Epidermal melanocyte (primary cell): ENCODE data around the gene ADAMTS4.

Experiments
- DNase-seq: peaks from one replicate; pipeline ENCODE4 v3.0.0; 2011; ENCODE audit warnings: low spot score; ENCODE audit not compliant: insufficient read length

ADAMTS4 gene

DNA sequence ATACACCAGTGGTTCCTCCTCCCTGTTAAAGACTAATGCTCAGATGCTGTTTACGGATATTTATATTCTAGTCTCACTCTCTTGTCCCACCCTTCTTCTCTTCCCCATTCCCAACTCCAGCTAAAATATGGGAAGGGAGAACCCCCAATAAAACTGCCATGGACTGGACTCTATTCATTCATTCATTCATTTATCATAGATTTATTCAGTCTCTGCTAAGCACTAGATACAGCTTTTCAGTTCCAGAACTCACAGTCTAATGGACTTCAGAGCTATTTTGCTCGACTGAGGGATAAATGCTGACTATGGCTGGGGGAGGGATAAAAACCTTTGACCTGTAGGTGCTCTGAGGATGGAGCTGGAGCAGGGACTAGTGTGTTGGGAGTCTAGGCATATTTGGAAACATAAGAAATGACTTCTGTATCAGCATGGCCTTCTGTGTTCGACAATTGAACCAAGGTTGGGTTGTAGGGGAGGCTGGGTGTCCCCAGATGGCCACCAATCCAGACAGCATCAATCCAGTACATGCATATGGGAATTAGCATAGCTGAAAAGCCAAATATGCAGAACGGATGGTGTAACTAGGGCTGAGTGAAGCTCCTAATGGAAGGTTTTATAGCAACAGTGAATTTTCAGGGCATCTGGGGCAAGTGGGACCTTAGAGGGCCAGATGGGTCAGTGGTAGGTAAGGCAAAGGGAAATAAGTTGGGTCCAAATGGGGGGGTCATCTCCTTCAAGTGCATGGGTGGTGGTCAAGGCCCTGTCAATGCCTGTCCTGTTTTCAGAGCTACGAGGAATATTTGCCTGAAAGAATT is 20.4 kb upstream of the ADAMTS4 start:
- DNase-seq = no peak

DNA sequence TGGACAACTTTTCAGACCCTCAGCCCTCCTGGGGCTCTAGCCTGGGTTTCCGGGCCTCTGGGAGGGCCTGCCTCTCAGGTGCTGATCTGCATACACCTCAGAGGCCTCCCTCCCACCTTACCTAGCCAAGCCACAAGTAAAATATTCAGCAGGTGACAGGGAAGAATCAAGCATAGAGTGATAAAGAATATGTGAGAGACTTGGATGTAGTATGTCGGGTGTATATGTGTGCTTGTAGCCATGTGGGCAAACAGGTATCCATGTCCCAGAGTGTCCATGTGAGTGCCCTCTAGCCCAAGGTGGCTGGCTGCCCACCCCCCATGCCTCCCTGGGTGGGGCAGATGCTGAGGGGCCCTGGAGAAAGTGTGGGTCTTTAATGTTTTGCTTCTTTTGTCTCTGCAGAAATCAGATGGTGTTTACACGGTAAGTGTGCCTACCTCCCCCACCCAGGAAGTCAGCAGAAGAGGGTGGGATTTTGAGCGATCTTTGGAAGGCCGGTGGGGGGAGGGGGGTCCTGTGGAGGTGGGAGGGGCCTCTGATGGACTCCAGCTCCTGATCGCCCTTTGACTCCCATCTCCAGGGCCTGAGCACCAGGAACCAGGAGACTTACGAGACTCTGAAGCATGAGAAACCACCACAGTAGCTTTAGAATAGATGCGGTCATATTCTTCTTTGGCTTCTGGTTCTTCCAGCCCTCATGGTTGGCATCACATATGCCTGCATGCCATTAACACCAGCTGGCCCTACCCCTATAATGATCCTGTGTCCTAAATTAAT is 19.6 kb upstream of the ADAMTS4 start:
- no peak for DNase-seq

DNA sequence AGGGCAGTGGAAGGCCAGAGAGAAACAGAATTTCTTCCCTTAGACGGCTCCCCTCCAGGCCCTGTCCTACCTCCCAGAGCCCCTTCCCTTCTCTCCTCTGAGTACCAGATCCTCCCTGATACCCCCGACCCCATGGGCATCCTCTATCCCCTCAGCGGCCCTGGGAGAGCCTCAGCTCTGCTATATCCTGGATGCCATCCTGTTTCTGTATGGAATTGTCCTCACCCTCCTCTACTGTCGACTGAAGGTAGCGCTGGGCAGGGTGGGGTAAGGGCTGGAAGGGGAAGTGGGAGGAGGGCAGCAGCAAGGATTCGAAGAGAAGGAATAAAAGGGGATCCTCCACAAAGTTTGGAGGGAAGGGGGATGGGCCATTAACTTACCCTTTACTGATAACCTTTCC is 19.0 kb upstream of the ADAMTS4 start:
- DNase-seq = no peak

DNA sequence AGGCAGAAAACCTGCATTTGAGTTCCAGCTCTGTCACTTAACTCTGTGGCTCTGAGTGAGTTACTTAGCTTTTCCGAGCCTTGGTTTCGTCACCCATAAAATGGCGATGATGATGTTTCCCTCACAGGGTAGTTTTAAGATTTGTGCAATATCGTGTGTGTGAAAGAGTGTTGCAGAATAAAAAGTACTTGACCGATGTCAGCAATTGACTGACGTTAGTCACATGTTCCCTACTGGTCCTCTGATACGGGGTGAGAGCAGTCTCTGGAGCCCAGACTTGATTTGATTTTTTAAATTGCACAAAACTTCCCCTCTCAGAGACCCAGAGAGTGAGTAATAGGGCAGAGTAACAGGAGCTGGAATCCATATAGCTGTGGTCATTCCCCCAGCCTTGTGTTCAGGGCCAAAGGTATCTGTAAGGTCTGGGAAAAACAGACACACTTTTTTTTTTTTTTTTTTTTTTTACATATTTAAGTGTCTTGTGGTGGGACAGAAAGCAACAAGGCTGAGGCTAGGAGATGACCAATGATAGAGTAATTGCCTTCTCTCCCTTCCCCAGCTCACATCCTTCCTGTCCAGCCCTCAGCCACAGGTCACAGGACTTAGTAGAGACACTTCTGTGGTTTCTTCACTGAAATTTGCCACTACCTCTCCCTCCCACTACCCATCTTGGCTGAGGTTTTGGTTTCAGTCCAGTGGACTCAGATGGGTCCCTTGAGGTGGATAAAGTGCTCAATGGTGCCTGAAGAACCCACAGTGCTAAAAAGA is 18.3 kb upstream of the ADAMTS4 start:
- DNase-seq = no peak

DNA sequence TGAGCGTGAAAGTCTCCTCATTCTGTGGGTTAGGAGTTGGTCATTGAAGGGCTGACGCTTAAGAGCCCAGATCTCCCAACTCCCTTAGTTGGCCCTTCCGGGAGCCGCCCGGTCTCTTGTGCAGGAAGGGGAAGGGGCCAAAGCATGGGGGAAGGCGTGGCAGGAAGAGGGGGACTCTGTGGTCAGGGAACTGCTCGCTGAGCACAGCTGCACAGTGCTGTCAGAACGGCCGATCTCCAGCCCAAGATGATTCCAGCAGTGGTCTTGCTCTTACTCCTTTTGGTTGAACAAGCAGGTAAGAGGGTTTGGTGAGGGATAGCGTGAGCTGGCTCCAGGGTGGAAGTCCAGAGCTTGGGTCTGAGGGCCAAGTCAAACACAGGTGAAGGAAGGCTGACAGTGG is 16.2 kb upstream of the ADAMTS4 start, which contains the start of gene FCER1G:
TSS of gene FCER1G (plus strand) at position 220 of the 400 bp plus-strand sequence. CDS start at position 247, 27 bp downstream.
- no peak for DNase-seq

DNA sequence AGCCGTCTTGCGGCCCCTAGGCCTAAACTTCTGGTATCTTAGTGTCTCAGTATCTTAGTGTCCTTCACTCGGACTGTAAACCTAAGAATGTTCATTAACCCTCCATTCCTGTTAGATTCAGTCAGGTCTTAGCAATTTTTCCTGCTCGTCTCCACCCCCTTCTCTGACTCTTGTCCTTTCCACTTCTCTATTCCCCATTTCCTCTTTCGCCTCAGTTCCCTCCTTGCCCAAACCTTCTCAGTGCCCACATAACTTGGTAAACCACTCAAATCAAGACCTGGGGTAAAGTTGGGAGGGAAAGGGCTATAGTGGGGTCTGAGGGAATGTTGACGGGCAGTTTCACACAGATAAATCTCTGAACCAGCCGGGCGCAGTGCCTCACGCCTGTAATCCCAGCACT is 15.5 kb upstream of the ADAMTS4 start:
- DNase-seq = no peak

DNA sequence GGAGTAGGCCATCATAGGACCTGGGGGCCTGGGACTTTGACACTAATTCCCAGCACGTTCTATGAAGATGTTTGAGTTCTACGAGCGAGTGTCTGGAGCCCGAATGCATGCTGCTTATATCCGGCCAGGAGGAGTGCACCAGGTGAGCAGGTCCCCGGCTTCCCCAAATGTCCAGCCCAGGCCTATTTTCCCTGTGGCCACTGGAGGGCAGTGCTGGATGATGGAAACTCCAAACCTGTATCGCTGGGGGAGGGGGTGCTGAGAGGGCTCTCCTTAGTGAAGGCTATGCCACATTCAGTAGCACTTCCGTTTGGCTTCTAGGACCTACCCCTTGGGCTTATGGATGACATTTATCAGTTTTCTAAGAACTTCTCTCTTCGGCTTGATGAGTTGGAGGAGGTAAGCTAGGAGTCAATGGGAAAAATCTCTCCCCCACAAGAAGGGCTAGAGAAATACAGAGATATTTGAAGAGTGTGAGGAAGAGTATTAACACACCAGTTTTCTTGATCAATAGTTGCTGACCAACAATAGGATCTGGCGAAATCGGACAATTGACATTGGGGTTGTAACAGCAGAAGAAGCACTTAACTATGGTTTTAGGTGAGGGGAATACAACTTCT is 11.0 kb upstream of the ADAMTS4 start:
- peak; percentile 65 for DNase-seq

DNA sequence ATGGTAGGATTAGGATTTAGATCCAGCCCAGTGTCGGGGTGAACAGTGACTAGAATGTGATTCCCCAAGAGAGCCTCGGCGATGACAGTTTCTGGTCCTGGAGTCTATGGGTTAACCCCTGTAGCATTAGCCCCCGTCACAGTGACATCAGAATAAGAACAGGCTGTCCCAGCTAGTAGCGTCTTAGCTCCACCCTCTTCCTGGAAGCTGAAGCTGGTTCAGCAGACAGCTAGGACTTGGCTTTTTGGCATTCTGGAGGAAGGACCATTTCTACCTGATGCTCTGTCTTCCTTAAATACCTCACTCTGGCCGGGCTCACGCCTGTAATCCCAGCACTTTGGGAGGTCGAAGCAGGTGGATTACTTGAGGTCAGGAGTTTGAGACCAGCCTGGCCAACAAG is 8.3 kb upstream of the ADAMTS4 start:
- DNase-seq = no peak

DNA sequence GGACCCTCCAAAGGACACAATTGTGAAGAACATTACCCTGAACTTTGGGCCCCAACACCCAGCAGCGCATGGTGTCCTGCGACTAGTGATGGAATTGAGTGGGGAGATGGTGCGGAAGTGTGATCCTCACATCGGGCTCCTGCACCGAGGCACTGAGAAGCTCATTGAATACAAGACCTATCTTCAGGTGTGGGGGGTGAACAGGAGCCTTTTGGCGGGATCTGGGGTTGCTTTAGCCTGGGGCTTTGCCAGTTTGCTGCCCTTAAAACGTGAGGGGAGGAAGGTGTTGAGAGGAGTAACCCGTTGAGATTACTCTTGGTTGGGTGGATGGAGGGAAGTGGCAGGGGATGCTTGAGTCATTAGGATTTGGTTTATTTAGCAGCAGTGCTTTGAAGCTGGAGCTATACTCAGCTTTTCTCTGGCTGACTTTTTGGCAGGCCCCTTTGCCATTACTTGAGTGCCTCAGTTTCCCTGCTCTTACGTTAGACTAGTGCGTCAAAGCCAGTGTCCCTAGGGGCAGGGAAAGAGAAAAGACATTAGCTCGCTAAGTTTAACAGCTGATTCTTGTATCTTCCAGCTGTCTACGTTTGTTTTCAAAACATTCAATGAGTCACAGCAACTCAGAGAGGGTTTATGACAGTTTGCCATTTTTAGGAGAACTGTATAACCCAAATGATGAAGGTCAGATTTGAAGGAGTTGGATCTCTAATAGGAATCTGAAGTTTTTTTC is 7.7 kb upstream of the ADAMTS4 start:
- DNase-seq = no peak

DNA sequence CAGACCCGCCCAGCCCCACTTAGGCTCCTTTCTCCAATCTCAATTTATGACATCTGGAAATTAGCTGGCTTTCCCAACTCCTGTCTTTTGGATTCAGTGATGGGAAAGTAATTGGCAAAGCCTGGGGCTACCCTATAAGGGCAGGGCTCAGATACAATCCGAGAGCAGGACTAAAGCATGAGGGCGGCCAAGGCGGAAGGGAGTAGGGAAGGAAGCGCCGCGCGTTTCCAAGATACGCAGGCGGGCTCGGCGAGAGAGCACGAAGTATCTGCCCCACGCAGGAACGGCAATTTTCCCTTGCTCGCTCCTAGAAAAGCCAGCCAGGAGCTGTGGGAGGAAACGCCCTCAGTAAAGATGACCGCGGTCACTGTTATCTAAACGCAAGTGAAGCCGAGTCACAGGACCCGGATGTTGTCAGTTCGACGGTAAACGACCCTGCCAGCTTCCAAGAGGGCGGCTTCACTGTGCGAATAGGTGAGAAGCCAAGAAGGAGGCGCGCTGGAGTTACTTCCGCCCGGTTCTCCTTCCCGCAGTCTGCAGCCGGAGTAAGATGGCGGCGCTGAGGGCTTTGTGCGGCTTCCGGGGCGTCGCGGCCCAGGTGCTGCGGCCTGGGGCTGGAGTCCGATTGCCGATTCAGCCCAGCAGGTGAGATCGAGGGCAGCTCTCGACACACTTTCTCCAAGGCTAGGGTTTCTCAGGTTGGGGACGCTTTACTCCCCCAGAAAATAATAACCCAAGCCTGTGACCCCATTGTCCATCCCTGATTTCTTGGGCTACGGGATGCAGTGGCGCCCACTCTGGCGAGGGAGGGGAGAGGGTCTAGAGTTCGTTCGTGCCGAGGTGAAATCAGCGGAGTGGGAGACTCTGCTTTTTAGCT is 3.2 kb upstream of the ADAMTS4 start, which contains the start of gene NDUFS2:
TSS of gene NDUFS2 (plus strand) at position 532 of the 877 bp plus-strand sequence. CDS start at position 551, 19 bp downstream.
- DNase-seq = peak; percentile 89

DNA sequence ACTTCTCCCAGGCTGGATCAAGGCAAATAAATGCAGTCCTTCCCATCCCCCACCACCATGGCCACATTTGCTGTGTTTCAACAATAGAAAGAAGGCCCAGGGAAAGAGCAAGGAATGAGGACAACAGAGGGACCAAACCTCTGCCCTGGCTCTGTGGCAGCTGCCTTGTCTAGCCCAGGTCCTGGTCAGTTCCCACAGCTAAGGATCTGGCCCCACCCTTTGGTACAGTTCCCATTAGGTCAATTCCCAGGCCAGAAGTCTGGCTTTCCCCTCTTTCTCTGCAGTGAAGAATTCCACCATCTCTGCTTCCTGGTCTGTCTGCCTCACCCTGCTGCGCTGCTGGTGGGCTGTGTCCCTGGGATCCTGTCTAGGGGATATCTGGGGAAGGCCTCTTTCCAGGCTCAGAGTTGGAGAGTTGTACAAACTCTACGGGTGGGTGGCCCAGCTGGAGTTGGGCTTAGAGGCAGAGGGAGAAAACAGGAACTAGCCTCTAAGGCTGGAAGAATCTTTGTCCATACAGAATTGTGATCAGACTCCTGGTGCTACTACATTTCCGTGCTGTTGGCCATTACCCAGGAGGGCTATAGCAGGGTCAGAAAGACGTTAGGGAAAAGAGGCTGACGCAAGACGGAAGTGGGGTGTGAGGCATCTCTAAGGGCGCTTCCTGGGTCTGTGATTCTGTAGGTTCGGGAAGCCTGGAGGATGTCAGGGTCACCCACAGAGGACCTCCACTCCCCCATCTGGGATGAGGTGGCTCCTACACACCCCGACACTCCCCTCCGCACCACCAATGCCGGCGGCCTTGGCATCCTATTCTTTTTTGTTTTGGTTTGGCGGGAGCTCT is 2.4 kb upstream of the ADAMTS4 start:
- DNase-seq = no peak

DNA sequence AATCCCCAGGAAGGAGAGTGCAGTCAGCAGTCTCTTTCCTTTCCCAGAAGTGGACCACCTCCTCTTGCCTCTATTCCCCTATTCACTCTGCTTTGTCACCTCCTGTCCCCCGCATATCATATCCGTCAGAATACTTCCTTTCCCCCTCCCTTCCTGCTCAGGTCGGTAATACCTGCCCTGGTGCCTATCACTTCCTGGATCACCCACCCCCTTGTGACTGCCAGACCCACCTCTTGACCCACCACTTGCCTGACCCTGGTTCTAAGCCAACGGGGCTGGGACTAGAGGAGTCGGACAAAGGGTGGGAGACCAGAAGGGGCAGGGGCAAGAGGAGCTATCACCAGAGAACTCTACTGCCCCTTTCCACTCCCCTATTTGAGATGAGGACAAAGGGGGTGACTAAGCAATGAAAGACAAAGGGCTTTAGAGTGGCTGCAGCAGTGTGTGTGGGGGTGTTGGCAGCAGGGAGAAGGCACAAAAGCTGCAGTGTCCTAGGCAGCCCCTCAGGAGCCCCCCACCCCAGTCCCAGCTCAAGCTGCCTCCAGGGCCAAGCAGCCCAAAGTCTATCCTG is 1.7 kb upstream of the ADAMTS4 start:
- DNase-seq = no peak

DNA sequence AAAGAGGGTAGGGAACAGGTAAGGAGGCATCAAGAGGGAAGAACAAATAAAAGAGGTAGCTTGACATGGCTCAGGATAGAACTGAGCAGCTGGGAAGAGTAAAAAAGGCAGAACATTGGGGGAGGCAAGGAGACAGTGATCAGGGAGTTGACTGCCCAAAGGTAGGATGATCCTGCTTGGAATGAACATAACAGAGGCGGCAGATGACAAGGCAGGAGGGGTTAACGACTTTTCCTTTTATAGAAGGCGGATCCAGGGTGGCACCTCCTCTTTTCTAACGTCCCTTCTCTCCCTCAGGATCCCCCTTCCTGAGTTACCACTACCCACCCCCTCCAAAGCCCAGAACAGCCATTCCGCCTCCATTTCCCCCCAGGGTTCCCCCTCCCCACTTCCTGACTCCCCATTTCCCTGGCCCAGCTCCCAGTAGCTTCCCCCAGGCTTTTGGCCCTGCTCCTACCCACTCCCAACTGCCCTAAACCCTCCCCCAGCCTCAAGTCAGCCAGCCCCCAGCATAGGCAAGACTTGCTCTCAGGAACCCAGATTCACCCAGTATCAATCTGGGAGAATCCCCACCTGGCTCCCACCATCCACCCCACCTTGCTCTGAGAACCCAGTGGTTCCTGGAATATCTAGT is 769 bp upstream of the ADAMTS4 start:
- DNase-seq = no peak

DNA sequence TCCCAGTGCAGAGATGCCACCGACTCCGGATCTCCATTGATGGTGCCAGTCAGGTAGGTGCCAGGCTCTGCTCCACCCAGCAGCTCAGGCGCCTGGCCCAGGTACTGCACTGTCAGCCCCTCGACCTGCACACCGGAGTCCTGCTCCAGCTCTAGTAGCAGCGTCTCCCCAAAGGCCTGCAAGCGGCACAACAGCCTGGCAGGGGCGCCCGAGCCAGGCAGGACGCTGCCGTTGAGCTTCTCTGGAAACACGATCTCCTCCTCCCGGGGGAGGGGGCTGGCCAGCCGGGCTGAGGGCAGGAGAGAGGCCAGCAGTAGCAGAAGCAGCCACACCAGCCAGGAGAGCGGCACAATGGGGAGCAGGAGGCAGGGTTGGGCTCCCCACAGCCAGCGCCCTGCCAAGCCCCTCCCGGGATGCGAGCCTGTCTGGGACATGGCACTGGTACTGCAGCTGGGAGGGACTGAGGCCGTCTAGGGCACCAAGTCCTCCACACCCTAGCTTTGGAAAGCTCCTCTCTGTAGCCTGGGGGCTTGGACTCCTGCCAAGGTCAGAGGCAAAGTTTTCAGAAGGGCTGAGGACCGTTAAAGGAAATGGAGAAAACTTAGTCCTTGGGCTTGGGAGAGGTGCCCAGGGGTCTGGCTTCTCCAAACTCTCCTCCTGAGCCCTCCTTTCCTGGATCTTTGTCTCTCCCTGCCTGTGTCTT is 509 bp downstream of the ADAMTS4 start:
- DNase-seq = peak; percentile 29

DNA sequence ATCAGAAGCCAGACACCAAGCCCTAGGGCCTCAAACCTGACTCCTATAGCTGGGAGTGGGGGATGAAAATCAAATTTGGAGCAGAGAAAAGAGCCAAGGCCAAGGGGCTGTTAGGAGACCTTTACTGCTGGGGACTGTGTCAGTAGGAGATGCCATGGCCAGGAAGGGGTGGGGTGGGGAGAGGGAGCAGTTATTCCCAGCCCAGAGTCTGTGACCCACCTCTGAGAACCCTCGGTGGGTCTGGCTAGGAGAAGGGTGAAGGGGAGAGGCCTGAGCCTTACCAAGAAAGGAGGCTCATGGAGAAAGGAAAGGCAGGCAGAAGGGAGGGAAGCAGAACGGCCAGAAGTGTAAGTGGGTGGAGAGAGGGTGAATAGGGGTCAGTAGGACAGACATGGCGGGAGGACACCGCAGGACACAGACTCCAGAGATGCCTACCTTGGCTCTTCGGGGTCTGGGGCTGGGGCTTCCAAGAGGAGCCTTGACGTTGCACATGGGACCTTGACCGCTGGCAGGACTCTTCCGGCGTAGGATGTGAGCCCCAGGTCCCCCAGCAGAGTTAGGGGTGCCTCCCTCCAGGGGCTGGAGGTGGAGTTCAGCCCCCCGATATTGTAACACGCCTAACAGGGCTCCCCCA is 1.2 kb downstream of the ADAMTS4 start:
- DNase-seq = no peak

DNA sequence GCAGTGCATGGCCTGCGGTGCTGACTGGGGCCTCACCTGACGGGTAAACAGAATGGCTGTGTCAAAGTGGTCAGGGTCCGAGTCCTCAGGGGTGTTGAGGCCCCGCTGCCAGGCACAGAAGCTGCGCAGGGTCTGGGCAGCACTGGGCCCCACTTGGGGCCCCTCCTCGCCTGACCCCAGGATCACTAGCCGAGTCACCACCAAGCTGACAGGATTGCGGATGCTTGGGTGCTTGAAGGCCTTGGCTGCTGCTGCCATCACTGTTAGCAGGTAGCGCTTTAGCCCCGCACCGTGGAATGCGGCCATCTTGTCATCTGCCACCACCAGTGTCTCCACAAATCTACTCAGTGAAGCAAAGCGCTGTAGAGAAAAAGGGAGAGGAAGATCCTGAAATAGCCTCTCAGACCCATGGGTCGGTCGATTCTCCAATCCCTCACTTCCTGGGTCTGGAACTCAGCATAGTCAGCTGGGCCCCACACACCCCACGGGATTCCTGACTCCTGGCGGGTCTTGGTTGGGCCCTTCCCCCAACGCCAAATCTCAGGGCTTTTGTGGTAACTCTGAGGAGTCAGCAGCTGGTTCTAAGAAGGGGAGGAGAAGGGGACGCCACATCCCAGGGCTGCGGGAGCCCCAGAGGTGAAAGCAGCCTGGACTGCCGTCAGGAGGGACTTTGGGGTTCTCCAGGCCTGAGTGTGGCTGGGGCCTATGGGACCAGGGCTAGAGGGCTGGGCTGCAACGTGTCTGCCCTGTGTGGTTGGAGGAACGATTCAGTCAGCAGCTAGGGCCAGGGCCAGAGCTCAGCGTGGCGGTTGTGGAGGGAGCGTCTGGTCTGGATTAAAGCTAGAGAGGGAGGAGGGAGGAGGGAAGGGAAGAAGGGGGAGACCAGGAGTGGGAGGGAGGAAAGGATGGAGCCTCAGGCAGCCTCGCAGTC is 2.1 kb downstream of the ADAMTS4 start:
- no peak for DNase-seq
